Middle frontal gyrus (tissue), 1 donor: ENCODE data around the gene SRPK3.
A peak's percentile ranks its signal among the peaks of the same experiment; 100 is the strongest.

ENCODE experiments used
- DNase-seq: peaks from one replicate; pipeline ENCODE4 v3.0.0-alpha.2; 2015; ENCODE audit warnings: low spot score; ENCODE audit errors: extremely low spot score

Gene SRPK3

GRCh38 chrX:153783378-153784013 is 2.7 kb downstream of the SRPK3 start:
- no peak for DNase-seq

- no peak for DNase-seq
Observed at GRCh38 chrX:153784325-153784967, 3.6 kb downstream of the SRPK3 start.

GRCh38 chrX:153786669-153787068 is 5.8 kb downstream of the SRPK3 start:
- DNase-seq, result no peak

GRCh38 chrX:153789654-153790053 is 8.8 kb downstream of the SRPK3 start:
- no peak for DNase-seq

GRCh38 chrX:153791104-153791852 is 10.4 kb downstream of the SRPK3 start:
- no peak for DNase-seq

GRCh38 chrX:153792368-153792767 is 11.5 kb downstream of the SRPK3 start:
- DNase-seq, result no peak

GRCh38 chrX:153793291-153793690 is 12.4 kb downstream of the SRPK3 start:
- DNase-seq, result no peak

GRCh38 chrX:153794018-153794896 is 13.4 kb downstream of the SRPK3 start, which contains the start of the genes IDH3G and SSR4:
IDH3G (minus strand) TSS chrX:153794375; CDS start chrX:153794326, 49 bp downstream.
SSR4 (plus strand) TSS chrX:153794668; CDS start chrX:153794688, 20 bp downstream.
- DNase-seq, result peak; percentile 83

- DNase-seq, result no peak
Observed at GRCh38 chrX:153794897-153795816, 14.3 kb downstream of the SRPK3 start.

- no peak for DNase-seq
Observed at GRCh38 chrX:153797415-153798015, 16.7 kb downstream of the SRPK3 start.

GRCh38 chrX:153799326-153799725 is 18.5 kb downstream of the SRPK3 start:
- no peak for DNase-seq

- no peak for DNase-seq
Observed at GRCh38 chrX:153800177-153800722, 19.4 kb downstream of the SRPK3 start.

- no peak for DNase-seq
Observed at GRCh38 chrX:153800746-153801145, 19.9 kb downstream of the SRPK3 start.

GRCh38 chrX:153801669-153802068 is 20.8 kb downstream of the SRPK3 start:
- DNase-seq, result no peak

GRCh38 chrX:153802513-153803045 is 21.7 kb downstream of the SRPK3 start:
- no peak for DNase-seq

GRCh38 chrX:153803211-153804099 is 22.6 kb downstream of the SRPK3 start:
- no peak for DNase-seq

- DNase-seq, result no peak
Observed at GRCh38 chrX:153804100-153804595, 23.3 kb downstream of the SRPK3 start.

GRCh38 chrX:153804621-153805020 is 23.8 kb downstream of the SRPK3 start:
- no peak for DNase-seq
